IMR-90 (cell line): ENCODE measurements around the gene PRDM2. TPM values are rescaled to one million over a fixed set of nuclear protein-coding genes. Genes with fewer than 3 reads are reported as not detected.

Source experiments
- ATAC-seq: fragments of 200-7000 bp; cut with Tn5 transposase; 2 replicates; pipeline ENCODE4 v1.9.1; 2020; ENCODE audit warnings: low read depth, mild to moderate bottlenecking, moderate library complexity
- BruUV-seq: library from RNA; stranded (reverse); fragments of 400-500 nt; replicated peaks from 2 replicates; lab custom pipeline; 2021; lab: Mats Ljungman, UMichigan
- CTCF ChIA-PET: fragments of 300-600 bp; formaldehyde crosslinking; extraction: SDS; loops from one replicate; lab custom pipeline; 2021; ENCODE audit warnings: antibody characterized with exemption; lab: Yijun Ruan, JAX
- POLR2A ChIA-PET: fragments of 300-600 bp; sonication (Branson Sonifier 250); formaldehyde crosslinking; loops from one replicate; lab custom pipeline; 2022; ENCODE audit warnings: antibody characterized with exemption; ENCODE audit not compliant: unreplicated experiment; lab: Charles Lee
- DNase-seq: peaks from one replicate; pipeline ENCODE4 v3.0.0; 2013
- H2AFZ ChIP-seq: replicated peaks from 2 replicates; pipeline ENCODE3; 2013; ENCODE audit warnings: low read length, mild to moderate bottlenecking; ENCODE audit not compliant: poor library complexity
- H2AK5ac ChIP-seq: 2 replicates; pipeline ENCODE4 v1.6.1; 2013; ENCODE audit warnings: low read depth, low read length, inconsistent platforms
- H2AK9ac ChIP-seq: replicated peaks from 2 replicates; pipeline ENCODE3; 2013; ENCODE audit warnings: mild to moderate bottlenecking, low read depth, low read length, moderate library complexity; ENCODE audit not compliant: poor library complexity
- H2BK120ac ChIP-seq: 2 replicates; pipeline ENCODE4 v1.6.1; 2013; ENCODE audit warnings: low read depth, low read length, inconsistent platforms
- H2BK15ac ChIP-seq: 3 replicates; pipeline ENCODE4 v1.6.1; 2013; ENCODE audit warnings: low read depth, low read length, inconsistent platforms
- H2BK20ac ChIP-seq: 2 replicates; pipeline ENCODE4 v1.6.1; 2013; ENCODE audit warnings: low read depth, mild to moderate bottlenecking, inconsistent platforms, low read length, moderate library complexity
- H2BK5ac ChIP-seq: 2 replicates; pipeline ENCODE4 v1.6.1; 2013; ENCODE audit warnings: mild to moderate bottlenecking, low read depth, low read length, inconsistent platforms; ENCODE audit not compliant: poor library complexity, severe bottlenecking
- H3K14ac ChIP-seq: replicated peaks from 2 replicates; pipeline ENCODE4 v1.6.1; 2013; ENCODE audit warnings: low read depth, low read length, inconsistent platforms
- H3K18ac ChIP-seq: 2 replicates; pipeline ENCODE4 v1.6.1; 2013; ENCODE audit warnings: low read depth, low read length, control low read depth
- H3K23ac ChIP-seq: 2 replicates; pipeline ENCODE4 v1.6.1; 2013; ENCODE audit warnings: low read depth, low read length, inconsistent platforms
- H3K27ac ChIP-seq: 2 replicates; pipeline ENCODE4 v1.5.1; 2013; ENCODE audit warnings: mild to moderate bottlenecking, control low read depth, low read length; ENCODE audit not compliant: insufficient read depth
- H3K27me3 ChIP-seq: 2 replicates; pipeline ENCODE4 v1.6.1; 2013; ENCODE audit warnings: low read length; ENCODE audit not compliant: control insufficient read depth, insufficient read depth
- H3K36me3 ChIP-seq: 2 replicates; pipeline ENCODE4 v1.6.1; 2013; ENCODE audit warnings: low read length, mixed read lengths; ENCODE audit not compliant: control insufficient read depth, insufficient read depth
- H3K4ac ChIP-seq: 2 replicates; pipeline ENCODE4 v1.6.1; 2013; ENCODE audit warnings: low read depth, low read length, inconsistent platforms
- H3K4me1 ChIP-seq: 2 replicates; pipeline ENCODE4 v1.6.1; 2013; ENCODE audit warnings: low read length, mixed read lengths; ENCODE audit not compliant: control insufficient read depth, insufficient read depth
- H3K4me2 ChIP-seq: 2 replicates; pipeline ENCODE4 v1.6.1; 2013; ENCODE audit warnings: low read depth, mild to moderate bottlenecking, control low read depth, low read length, moderate library complexity
- H3K4me3 ChIP-seq: 2 replicates; pipeline ENCODE4 v1.5.1; 2013; ENCODE audit warnings: low read depth, mild to moderate bottlenecking, control low read depth, low read length, moderate library complexity; ENCODE audit not compliant: insufficient read depth
- H3K56ac ChIP-seq: 2 replicates; pipeline ENCODE4 v1.6.1; 2013; ENCODE audit warnings: low read length, inconsistent platforms; ENCODE audit not compliant: insufficient read depth; ENCODE audit errors: extremely low read depth
- H3K79me1 ChIP-seq, 2 experiments: 2 replicates each; pipeline ENCODE4 v1.6.1; 2013; ENCODE audit warnings: low read length in 2 of 2, inconsistent platforms in 1 of 2, low read depth in 1 of 2
- H3K9ac ChIP-seq: 2 replicates; pipeline ENCODE4 v1.6.1; 2013; ENCODE audit warnings: low read depth, low read length, control low read depth
- H3K9me1 ChIP-seq: 2 replicates; pipeline ENCODE4 v1.6.1; 2013; ENCODE audit warnings: low read length, inconsistent platforms; ENCODE audit not compliant: insufficient read depth
- H3K9me3 ChIP-seq: 2 replicates; pipeline ENCODE4 v1.6.1; 2013; ENCODE audit warnings: low read length; ENCODE audit not compliant: control insufficient read depth, insufficient read depth
- H4K20me1 ChIP-seq: 2 replicates; pipeline ENCODE4 v1.6.1; 2013; ENCODE audit warnings: low read length, inconsistent platforms; ENCODE audit not compliant: insufficient read depth
- H4K5ac ChIP-seq: 2 replicates; pipeline ENCODE4 v1.6.1; 2013; ENCODE audit warnings: mild to moderate bottlenecking, low read depth, low read length, control low read depth
- H4K8ac ChIP-seq, 2 experiments: 2 replicates each; pipeline ENCODE4 v1.6.1; 2013; ENCODE audit warnings: low read depth in 2 of 2, low read length in 2 of 2, control low read depth in 1 of 2, inconsistent platforms in 1 of 2
- H4K91ac ChIP-seq: 2 replicates; pipeline ENCODE4 v1.6.1; 2013; ENCODE audit warnings: low read depth, low read length, inconsistent platforms; ENCODE audit not compliant: insufficient read depth
- CHD1 ChIP-seq: IDR thresholded peaks from 2 replicates; pipeline ENCODE4 v1.6.1; 2012; ENCODE audit warnings: low read depth, low read length, improper control_type of control experiment
- FOS ChIP-seq: fragments of 150-350 bp; IDR thresholded peaks from 2 replicates; pipeline ENCODE4 v1.6.1; 2016; ENCODE audit warnings: low read depth, low read length
- MAFK ChIP-seq: IDR thresholded peaks from 2 replicates; pipeline ENCODE4 v1.6.1; 2012; ENCODE audit warnings: low read depth, low read length, improper control_type of control experiment
- MXI1 ChIP-seq: IDR thresholded peaks from 2 replicates; pipeline ENCODE4 v1.6.1; 2012; ENCODE audit warnings: low read depth, mild to moderate bottlenecking, low read length, moderate library complexity, borderline replicate concordance
- NFE2L2 ChIP-seq: fragments of 150-350 bp; IDR thresholded peaks from 2 replicates; pipeline ENCODE4 v1.6.1; 2016; ENCODE audit warnings: low read depth, mild to moderate bottlenecking, low read length
- POLR2A ChIP-seq: IDR thresholded peaks from 2 replicates; pipeline ENCODE4 v1.6.1; 2012; ENCODE audit warnings: mild to moderate bottlenecking, low read depth, low read length
- RCOR1 ChIP-seq: IDR thresholded peaks from 2 replicates; pipeline ENCODE4 v1.6.1; 2012; ENCODE audit warnings: mild to moderate bottlenecking, low read length, improper control_type of control experiment; ENCODE audit not compliant: insufficient replicate concordance
- SMC3 ChIP-seq: fragments of 150-350 bp; IDR thresholded peaks from 2 replicates; pipeline ENCODE4 v1.6.1; 2016; ENCODE audit warnings: low read depth, mild to moderate bottlenecking, antibody characterized with exemption, low read length, moderate library complexity
- WGBS, 2 experiments: methylation state at CpG; one replicate each; pipeline versions ENCODE4 v1.1.5 to v1.1.7; 2013; ENCODE audit warnings: missing lambda C conversion rate in 2 of 2; ENCODE audit not compliant: insufficient read length in 1 of 2; ENCODE audit errors: extremely low coverage in 2 of 2; 5-methylcytosine and 5-hydroxymethylcytosine counted together
- dilution Hi-C: fragments of 300-500 bp; cut with HindIII; formaldehyde crosslinking; loops from one replicate; pipeline ENCODE4 v1.14.3; 2018; ENCODE audit warnings: low sequenced_read_pairs; ENCODE audit not compliant: unreplicated experiment
- in situ Hi-C: fragments of 300-500 bp; cut with MboI; formaldehyde crosslinking; loops from 3 replicates; pipeline ENCODE4 v1.14.3; 2019; ENCODE audit warnings: low sequenced_read_pairs, inconsistent platforms, mixed read lengths
- intact Hi-C: fragments of 100-400 bp; cut with micrococcal nuclease; formaldehyde crosslinking; loops from 2 replicates; pipeline ENCODE4 v1.10.0; 2022
- polyA plus RNA-seq, 3 experiments: library from polyadenylated mRNA; depleted of rRNA; stranded (reverse); fragments of >200 nt; gene quantifications; 2 replicates each; pipeline ENCODE4 v1.2.3, GENCODE V29; 2012; ENCODE audit warnings: low replicate concordance in 1 of 3
- total RNA-seq: library from RNA; depleted of rRNA; stranded (reverse); fragments of >200 nt; gene quantifications from 2 replicates; pipeline ENCODE4 v1.2.3, GENCODE V29; 2012
- TF ChIP-seq, protein P1 (sequence below): fragments of 150-350 bp; IDR thresholded peaks from 2 replicates; pipeline ENCODE4 v1.6.1; 2016; ENCODE audit warnings: low read depth, mild to moderate bottlenecking, low read length, moderate library complexity, borderline replicate concordance
- TF ChIP-seq, protein P2 (sequence below): conservative IDR thresholded peaks from 2 replicates; pipeline ENCODE4 v1.5.1; 2012; ENCODE audit warnings: mild to moderate bottlenecking, low read depth, low read length, improper control_type of control experiment

PRDM2 gene
- total and polyA plus RNA-seq, 2 of the 4 experiments (the other 2 are of a cell fraction) = 3.4 to 8.9 TPM

DNA sequence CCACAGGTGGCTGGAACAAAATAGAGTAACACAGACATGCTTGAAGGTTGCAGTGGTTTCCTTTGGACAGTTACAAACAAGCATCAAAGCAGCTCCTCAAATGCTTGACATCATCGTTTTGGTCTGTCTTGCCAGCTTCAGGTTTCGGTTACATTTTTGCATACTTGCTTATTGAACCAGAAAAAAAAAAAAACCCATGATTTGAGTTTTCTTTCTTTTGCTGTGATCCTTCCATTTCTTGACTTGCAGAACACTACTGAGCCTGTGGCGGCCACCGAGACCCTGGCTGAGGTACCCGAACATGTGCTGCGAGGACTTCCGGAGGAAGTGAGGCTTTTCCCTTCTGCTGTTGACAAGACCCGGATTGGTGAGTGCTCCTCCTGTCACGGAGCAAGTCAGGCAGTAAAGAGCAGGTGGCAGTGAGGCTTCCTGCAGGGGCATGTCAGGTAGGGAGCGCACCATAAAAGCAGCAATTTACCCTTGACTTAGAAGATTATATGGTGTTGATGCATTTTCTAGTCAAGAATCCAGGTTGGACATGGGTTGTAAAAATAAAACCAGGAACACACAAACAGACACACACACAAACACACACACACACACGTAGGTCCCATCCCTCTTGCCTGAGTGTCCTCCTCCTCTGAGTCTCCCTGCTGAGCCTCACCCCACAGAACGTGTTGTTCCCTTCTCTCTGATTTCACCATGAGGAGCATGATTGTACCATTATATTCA is 30.9 kb downstream of the PRDM2 start:
- CTCF ChIA-PET = interaction anchor here (0.6 kb wide), 1 partner anchor 1368 kb away, joined by 3 read pairs; no protein-coding TSS in a partner anchor
- H3K79me1 ChIP-seq = peaks cover 3 to 8% of the 10 kb centered on the region in 2 experiments; a peak in 1 of 4 replicates
- peaks cover 7% of the 10 kb centered on the region; the same call in 1 of the 2 replicates for H3K9me1 ChIP-seq
- H3K9me3 ChIP-seq = no peaks in the 10 kb centered on the region
- no peaks in the 10 kb centered on the region for H3K27me3 ChIP-seq
- no peak overlapping the region for H4K8ac ChIP-seq
- H4K20me1 ChIP-seq = no peaks in the 10 kb centered on the region
- H3K23ac ChIP-seq = no peak overlapping the region
- H3K9ac ChIP-seq = no peak overlapping the region
- no peak overlapping the region for H3K4me3 ChIP-seq
- no peak overlapping the region for H2AFZ ChIP-seq
- no peak overlapping the region for H4K5ac ChIP-seq
- no peak overlapping the region for H2BK15ac ChIP-seq
- BruUV-seq = no TSS peak
- 80% methylated on average over 1 of the region's 12 CpGs; no CpG with 5 or more reads in 1 of the 2 experiments for WGBS, 2 experiments
- no peak overlapping the region for H3K27ac ChIP-seq
- no peak overlapping the region for H3K4ac ChIP-seq
- no peak overlapping the region for H2BK5ac ChIP-seq
- H2AK9ac ChIP-seq = no peak overlapping the region
- dilution Hi-C loops = no loop called here
- POLR2A ChIA-PET = interaction anchor here (0.6 to 0.7 kb wide), 3 partner anchors 23 to 1632 kb away, joined by 4 to 9 read pairs (median 6); no protein-coding TSS in a partner anchor
- H4K91ac ChIP-seq = no peak overlapping the region
- H3K56ac ChIP-seq = no peak overlapping the region
- no peak overlapping the region for H2AK5ac ChIP-seq
- in situ Hi-C loops = no loop called here
- H2BK120ac ChIP-seq = no peak overlapping the region
- H3K4me2 ChIP-seq = no peak overlapping the region
- intact Hi-C loops = no loop called here
- ATAC-seq (peak; percentile 40; the same call in 1 of the 2 replicates), DNase-seq (peak; percentile 53)
- H3K4me1 ChIP-seq = peaks cover 7% of the 10 kb centered on the region; the same call in 1 of the 2 replicates
- TF ChIP-seq, protein P1, sequence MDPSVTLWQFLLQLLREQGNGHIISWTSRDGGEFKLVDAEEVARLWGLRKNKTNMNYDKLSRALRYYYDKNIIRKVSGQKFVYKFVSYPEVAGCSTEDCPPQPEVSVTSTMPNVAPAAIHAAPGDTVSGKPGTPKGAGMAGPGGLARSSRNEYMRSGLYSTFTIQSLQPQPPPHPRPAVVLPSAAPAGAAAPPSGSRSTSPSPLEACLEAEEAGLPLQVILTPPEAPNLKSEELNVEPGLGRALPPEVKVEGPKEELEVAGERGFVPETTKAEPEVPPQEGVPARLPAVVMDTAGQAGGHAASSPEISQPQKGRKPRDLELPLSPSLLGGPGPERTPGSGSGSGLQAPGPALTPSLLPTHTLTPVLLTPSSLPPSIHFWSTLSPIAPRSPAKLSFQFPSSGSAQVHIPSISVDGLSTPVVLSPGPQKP = no peak
- TF ChIP-seq, protein P2, sequence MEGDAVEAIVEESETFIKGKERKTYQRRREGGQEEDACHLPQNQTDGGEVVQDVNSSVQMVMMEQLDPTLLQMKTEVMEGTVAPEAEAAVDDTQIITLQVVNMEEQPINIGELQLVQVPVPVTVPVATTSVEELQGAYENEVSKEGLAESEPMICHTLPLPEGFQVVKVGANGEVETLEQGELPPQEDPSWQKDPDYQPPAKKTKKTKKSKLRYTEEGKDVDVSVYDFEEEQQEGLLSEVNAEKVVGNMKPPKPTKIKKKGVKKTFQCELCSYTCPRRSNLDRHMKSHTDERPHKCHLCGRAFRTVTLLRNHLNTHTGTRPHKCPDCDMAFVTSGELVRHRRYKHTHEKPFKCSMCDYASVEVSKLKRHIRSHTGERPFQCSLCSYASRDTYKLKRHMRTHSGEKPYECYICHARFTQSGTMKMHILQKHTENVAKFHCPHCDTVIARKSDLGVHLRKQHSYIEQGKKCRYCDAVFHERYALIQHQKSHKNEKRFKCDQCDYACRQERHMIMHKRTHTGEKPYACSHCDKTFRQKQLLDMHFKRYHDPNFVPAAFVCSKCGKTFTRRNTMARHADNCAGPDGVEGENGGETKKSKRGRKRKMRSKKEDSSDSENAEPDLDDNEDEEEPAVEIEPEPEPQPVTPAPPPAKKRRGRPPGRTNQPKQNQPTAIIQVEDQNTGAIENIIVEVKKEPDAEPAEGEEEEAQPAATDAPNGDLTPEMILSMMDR = no peak
- no peak for TF ChIP-seq FOS
- TF ChIP-seq CHD1 = no peak
- no peak for TF ChIP-seq MXI1
- no peak for TF ChIP-seq POLR2A
- no peak for TF ChIP-seq MAFK
- no peak for TF ChIP-seq RCOR1
- no peak for TF ChIP-seq NFE2L2
- no peak for TF ChIP-seq SMC3
- no peak overlapping the region for H3K14ac ChIP-seq
- peaks cover 3% of the 10 kb centered on the region; the same call in 1 of the 2 replicates for H3K36me3 ChIP-seq
- H2BK20ac ChIP-seq = no peak overlapping the region
- no peak overlapping the region for H3K18ac ChIP-seq
